ENCODE results near the gene PCDHGB5. TPM values are rescaled to one million over a fixed set of nuclear protein-coding genes. Genes with fewer than 3 reads are reported as not detected.
"Not testable (repeated sequence)": the region's sequence is repeated elsewhere in the genome, so short reads cannot be mapped to it uniquely, and the experiment has no call there.

PCDHGB5 gene
- total and polyA plus RNA-seq, 2 donors (not counting 3 experiments of a cell fraction or from before 2014, with no cell fraction given) = 10.1 to 14.4 TPM

DNA sequence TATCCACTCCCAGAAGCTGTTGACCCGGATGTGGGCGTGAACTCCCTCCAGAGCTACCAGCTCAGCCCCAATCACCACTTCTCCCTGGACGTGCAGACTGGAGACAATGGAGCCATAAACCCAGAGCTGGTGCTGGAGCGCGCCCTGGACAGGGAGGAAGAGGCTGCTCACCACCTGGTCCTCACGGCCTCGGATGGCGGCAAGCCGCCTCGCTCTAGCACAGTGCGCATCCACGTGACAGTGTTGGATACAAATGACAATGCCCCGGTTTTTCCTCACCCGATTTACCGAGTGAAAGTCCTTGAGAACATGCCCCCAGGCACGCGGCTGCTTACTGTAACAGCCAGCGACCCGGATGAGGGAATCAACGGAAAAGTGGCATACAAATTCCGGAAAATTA lies 4.5 kb upstream of the PCDHGB5 start:
- TF ChIP-seq FOS (IDR thresholded peaks at IDR 0.05; ENCODE audit: borderline replicate concordance, insufficient read depth, low read length) = no peak
- no peak for TF ChIP-seq POLR2AphosphoS5 (IDR thresholded peaks at IDR 0.05; ENCODE audit: insufficient read depth, low read depth, low read length)
- no peak for TF ChIP-seq POLR2A (IDR thresholded peaks at IDR 0.05; ENCODE audit: low read depth, low read length)
- TF ChIP-seq JUN (IDR thresholded peaks at IDR 0.05; ENCODE audit: borderline replicate concordance, insufficient read depth, insufficient read length, low read depth) = no peak
- TF ChIP-seq GATA2 (IDR thresholded peaks at IDR 0.05; ENCODE audit: insufficient read depth, insufficient read length, low read depth, low read length) = no peak
- no peak for TF ChIP-seq EZH2 (IDR thresholded peaks at IDR 0.05; ENCODE audit: borderline replicate concordance, low read depth, low read length, severe bottlenecking)
- TF ChIP-seq, protein P1, sequence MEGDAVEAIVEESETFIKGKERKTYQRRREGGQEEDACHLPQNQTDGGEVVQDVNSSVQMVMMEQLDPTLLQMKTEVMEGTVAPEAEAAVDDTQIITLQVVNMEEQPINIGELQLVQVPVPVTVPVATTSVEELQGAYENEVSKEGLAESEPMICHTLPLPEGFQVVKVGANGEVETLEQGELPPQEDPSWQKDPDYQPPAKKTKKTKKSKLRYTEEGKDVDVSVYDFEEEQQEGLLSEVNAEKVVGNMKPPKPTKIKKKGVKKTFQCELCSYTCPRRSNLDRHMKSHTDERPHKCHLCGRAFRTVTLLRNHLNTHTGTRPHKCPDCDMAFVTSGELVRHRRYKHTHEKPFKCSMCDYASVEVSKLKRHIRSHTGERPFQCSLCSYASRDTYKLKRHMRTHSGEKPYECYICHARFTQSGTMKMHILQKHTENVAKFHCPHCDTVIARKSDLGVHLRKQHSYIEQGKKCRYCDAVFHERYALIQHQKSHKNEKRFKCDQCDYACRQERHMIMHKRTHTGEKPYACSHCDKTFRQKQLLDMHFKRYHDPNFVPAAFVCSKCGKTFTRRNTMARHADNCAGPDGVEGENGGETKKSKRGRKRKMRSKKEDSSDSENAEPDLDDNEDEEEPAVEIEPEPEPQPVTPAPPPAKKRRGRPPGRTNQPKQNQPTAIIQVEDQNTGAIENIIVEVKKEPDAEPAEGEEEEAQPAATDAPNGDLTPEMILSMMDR (IDR thresholded peaks at IDR 0.05; ENCODE audit: extremely low read depth in 1 of 2, insufficient read depth in 1 of 2, low read depth in 1 of 2, low read length in 2 of 2) = no peak
- TF ChIP-seq, protein P2, sequence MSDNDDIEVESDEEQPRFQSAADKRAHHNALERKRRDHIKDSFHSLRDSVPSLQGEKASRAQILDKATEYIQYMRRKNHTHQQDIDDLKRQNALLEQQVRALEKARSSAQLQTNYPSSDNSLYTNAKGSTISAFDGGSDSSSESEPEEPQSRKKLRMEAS (IDR thresholded peaks at IDR 0.05; ENCODE audit: insufficient read depth, insufficient read length) = no peak
- no peak for TF ChIP-seq MYC (IDR thresholded peaks at IDR 0.05; ENCODE audit: low read depth, low read length)
- no TSS peak for BruUV-seq (replicated peaks)
- H3K9me1 ChIP-seq (replicated peaks; ENCODE audit: control insufficient read depth, extremely low read depth, insufficient read depth, low read length) = no peaks in the 10 kb centered on the region
- CTCF ChIA-PET = interaction anchor here (0.8 to 3.7 kb wide), 4 partner anchors 20 to 171 kb away, joined by 3 to 16 read pairs (median 6); partner anchors contain the start of genes PCDHGA10 and PCDHGA3
- no peak for DNase-seq (ENCODE audit: low read depth, low spot score)
- H3K9ac ChIP-seq (replicated peaks; ENCODE audit: extremely low read depth, insufficient read depth, low read length) = no peak overlapping the region
- H3K4me1 ChIP-seq (ENCODE audit: control insufficient read depth, extremely low read depth, insufficient read depth, low read length) = no peaks in the 10 kb centered on the region
- peaks cover 2% of the 10 kb centered on the region for H3K9me3 ChIP-seq (replicated peaks; ENCODE audit: control insufficient read depth, insufficient read depth, low read length)
- peaks cover 29 to 75% of the 10 kb centered on the region in 2 experiments for H3K27me3 ChIP-seq (ENCODE audit: control insufficient read depth in 2 of 2, insufficient read depth in 2 of 2, low read length in 2 of 2)
- intact Hi-C loops (cut with micrococcal nuclease) (no loop called here), dilution Hi-C loops (cut with MboI; ENCODE audit: extremely low pct_ligation_motif_present, low sequenced_read_pairs) (no loop called here)
- H3K4me3 ChIP-seq (replicated peaks in 1 of 3; ENCODE audit: insufficient read depth in 1 of 3, low read depth in 1 of 3, low read length in 3 of 3) = no peak overlapping the region
- POLR2A ChIA-PET = no interaction called here
- H3K4me2 ChIP-seq (ENCODE audit: insufficient read depth, low read length) = no peak overlapping the region
- H2AFZ ChIP-seq (ENCODE audit: low read depth, low read length) = no peak overlapping the region
- no peaks in the 10 kb centered on the region for H3K79me2 ChIP-seq (ENCODE audit: control insufficient read depth, insufficient read depth, low read length)
- no peak overlapping the region for H3K27ac ChIP-seq (ENCODE audit: insufficient read depth, low read depth, low read length)
- H4K20me1 ChIP-seq (replicated peaks; ENCODE audit: control insufficient read depth, extremely low read depth, insufficient read depth, low read length) = no peaks in the 10 kb centered on the region
- no peaks in the 10 kb centered on the region for H3K36me3 ChIP-seq (ENCODE audit: control insufficient read depth in 2 of 2, extremely low read depth in 1 of 2, insufficient read depth in 2 of 2, low read length in 2 of 2)
- no peak for FAIRE-seq

DNA sequence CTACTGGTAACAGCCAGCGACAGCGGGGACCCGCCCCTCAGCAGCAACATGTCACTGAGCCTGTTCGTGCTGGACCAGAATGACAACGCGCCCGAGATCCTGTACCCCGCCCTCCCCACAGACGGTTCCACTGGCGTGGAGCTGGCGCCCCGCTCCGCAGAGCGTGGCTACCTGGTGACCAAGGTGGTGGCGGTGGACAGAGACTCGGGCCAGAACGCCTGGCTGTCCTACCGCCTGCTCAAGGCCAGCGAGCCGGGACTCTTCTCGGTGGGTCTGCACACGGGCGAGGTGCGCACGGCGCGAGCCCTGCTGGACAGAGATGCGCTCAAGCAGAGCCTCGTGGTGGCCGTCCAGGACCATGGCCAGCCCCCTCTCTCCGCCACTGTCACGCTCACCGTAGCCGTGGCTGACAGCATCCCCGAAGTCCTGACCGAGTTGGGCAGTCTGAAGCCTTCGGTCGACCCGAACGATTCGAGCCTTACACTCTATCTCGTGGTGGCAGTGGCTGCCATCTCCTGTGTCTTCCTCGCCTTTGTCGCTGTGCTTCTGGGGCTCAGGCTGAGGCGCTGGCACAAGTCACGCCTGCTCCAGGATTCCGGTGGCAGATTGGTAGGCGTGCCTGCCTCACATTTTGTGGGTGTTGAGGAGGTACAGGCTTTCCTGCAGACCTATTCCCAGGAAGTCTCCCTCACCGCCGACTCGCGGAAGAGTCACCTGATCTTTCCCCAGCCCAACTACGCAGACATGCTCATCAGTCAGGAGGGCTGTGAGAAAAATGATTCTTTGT lies 3.2 kb upstream of the PCDHGB5 start:
- H3K4me2 ChIP-seq (ENCODE audit: insufficient read depth, low read length) = not testable (repeated sequence)
- CTCF ChIA-PET = interaction anchor here (1.0 to 3.5 kb wide), 3 partner anchors 13 to 171 kb away, joined by 3 to 21 read pairs (median 3); partner anchors contain the start of genes PCDHB14 and PCDHGA7

More for the DNA sequence above, 3.2 kb upstream of the PCDHGB5 start:
- FAIRE-seq; H3K4me3 ChIP-seq (replicated peaks in 1 of 3; ENCODE audit: insufficient read depth in 1 of 3, low read depth in 1 of 3, low read length in 3 of 3); BruUV-seq (replicated peaks); DNase-seq (ENCODE audit: low read depth, low spot score); H3K9me1 ChIP-seq (replicated peaks; ENCODE audit: control insufficient read depth, extremely low read depth, insufficient read depth, low read length); H3K9me3 ChIP-seq (replicated peaks; ENCODE audit: control insufficient read depth, insufficient read depth, low read length); H4K20me1 ChIP-seq (replicated peaks; ENCODE audit: control insufficient read depth, extremely low read depth, insufficient read depth, low read length); H3K27ac ChIP-seq (ENCODE audit: insufficient read depth, low read depth, low read length); H3K4me1 ChIP-seq (ENCODE audit: control insufficient read depth, extremely low read depth, insufficient read depth, low read length); POLR2A ChIA-PET; dilution Hi-C loops (cut with MboI; ENCODE audit: extremely low pct_ligation_motif_present, low sequenced_read_pairs); H3K79me2 ChIP-seq (ENCODE audit: control insufficient read depth, insufficient read depth, low read length); H3K36me3 ChIP-seq (ENCODE audit: control insufficient read depth in 2 of 2, extremely low read depth in 1 of 2, insufficient read depth in 2 of 2, low read length in 2 of 2); H3K9ac ChIP-seq (replicated peaks; ENCODE audit: extremely low read depth, insufficient read depth, low read length); intact Hi-C loops (cut with micrococcal nuclease); H2AFZ ChIP-seq (ENCODE audit: low read depth, low read length): not testable (repeated sequence)
- peaks cover 32 to 81% of the 10 kb centered on the region in 2 experiments for H3K27me3 ChIP-seq (ENCODE audit: control insufficient read depth in 2 of 2, insufficient read depth in 2 of 2, low read length in 2 of 2)
